ENCODE measurements around the gene SFI1. TPM values are rescaled to one million over a fixed set of nuclear protein-coding genes. Genes with fewer than 3 reads are reported as not detected.
A peak's percentile ranks its signal among the peaks of the same experiment; 100 is the strongest.

Gene SFI1
- total RNA-seq, 1 donor from 2014 or later = 352 TPM

- H3K27me3 Mint-ChIP-seq = no peaks in the 10 kb centered on the region
- H3K9me3 Mint-ChIP-seq = no peaks in the 10 kb centered on the region
- H3K4me1 Mint-ChIP-seq = peaks cover 29% of the 10 kb centered on the region
- DNase-seq = no peak
- intact Hi-C loops (cut with micrococcal nuclease) = no loop called here
- H3K4me3 Mint-ChIP-seq = no peak overlapping the region
- peaks cover 23% of the 10 kb centered on the region for H3K36me3 Mint-ChIP-seq (ENCODE audit: low read depth)
- peak overlapping the region; percentile 53 for H3K27ac Mint-ChIP-seq
Observed at GRCh38 chr22:31626427-31627150, 130.3 kb downstream of the SFI1 start.

- H3K36me3 Mint-ChIP-seq (ENCODE audit: low read depth) = peaks cover 18% of the 10 kb centered on the region
- H3K9me3 Mint-ChIP-seq = no peaks in the 10 kb centered on the region
- peak overlapping the region; percentile 56 for H3K27ac Mint-ChIP-seq
- H3K4me3 Mint-ChIP-seq = no peak overlapping the region
- intact Hi-C loops (cut with micrococcal nuclease) = no loop called here
- H3K4me1 Mint-ChIP-seq = peaks cover 29% of the 10 kb centered on the region
- no peak for DNase-seq
- H3K27me3 Mint-ChIP-seq = no peaks in the 10 kb centered on the region
Observed at GRCh38 chr22:31627223-31627731, 130.9 kb downstream of the SFI1 start.

- no peaks in the 10 kb centered on the region for H3K27me3 Mint-ChIP-seq
- H3K9me3 Mint-ChIP-seq = no peaks in the 10 kb centered on the region
- DNase-seq = no peak
- peak overlapping the region; percentile 30 for H3K27ac Mint-ChIP-seq
- intact Hi-C loops (cut with micrococcal nuclease) = no loop called here
- H3K4me1 Mint-ChIP-seq = peaks cover 29% of the 10 kb centered on the region
- peaks cover 18% of the 10 kb centered on the region for H3K36me3 Mint-ChIP-seq (ENCODE audit: low read depth)
- H3K4me3 Mint-ChIP-seq = peak overlapping the region; percentile 90
Observed at GRCh38 chr22:31628362-31628761, 132.0 kb downstream of the SFI1 start.

- peaks cover 33% of the 10 kb centered on the region for H3K4me1 Mint-ChIP-seq
- no peaks in the 10 kb centered on the region for H3K9me3 Mint-ChIP-seq
- no peaks in the 10 kb centered on the region for H3K27me3 Mint-ChIP-seq
- H3K27ac Mint-ChIP-seq = peak overlapping the region; percentile 30
- peaks cover 18% of the 10 kb centered on the region for H3K36me3 Mint-ChIP-seq (ENCODE audit: low read depth)
- peak overlapping the region; percentile 90 for H3K4me3 Mint-ChIP-seq
- peak; percentile 69 for DNase-seq
- intact Hi-C loops (cut with micrococcal nuclease) = no loop called here
Observed at GRCh38 chr22:31628969-31629708, 132.8 kb downstream of the SFI1 start.

- peak overlapping the region; percentile 30 for H3K27ac Mint-ChIP-seq
- no peak for DNase-seq
- H3K36me3 Mint-ChIP-seq (ENCODE audit: low read depth) = peaks cover 18% of the 10 kb centered on the region
- H3K4me1 Mint-ChIP-seq = peaks cover 33% of the 10 kb centered on the region
- H3K4me3 Mint-ChIP-seq = peak overlapping the region; percentile 90
- intact Hi-C loops (cut with micrococcal nuclease) = loop anchor here (1.0 to 5.0 kb wide), 6 partner anchors 47 to 337 kb away; partner anchors contain the start of genes EIF4ENIF1, PIK3IP1 and SFI1
- no peaks in the 10 kb centered on the region for H3K27me3 Mint-ChIP-seq
- H3K9me3 Mint-ChIP-seq = no peaks in the 10 kb centered on the region
Observed at GRCh38 chr22:31629741-31630184, 133.4 kb downstream of the SFI1 start.

GRCh38 chr22:31630331-31631329, 134.3 kb downstream of the SFI1 start:
- Mint-ChIP-seq H3K4me3 (peak overlapping the region; percentile 90), H3K27ac (peak overlapping the region; percentile 90), H3K36me3 (ENCODE audit: low read depth) (peaks cover 18% of the 10 kb centered on the region), H3K27me3 (no peaks in the 10 kb centered on the region), H3K9me3 (no peaks in the 10 kb centered on the region), H3K4me1 (peaks cover 33% of the 10 kb centered on the region)
- peak; percentile 95 for DNase-seq
- intact Hi-C loops (cut with micrococcal nuclease) = loop anchor here (1.0 to 5.0 kb wide), 6 partner anchors 48 to 338 kb away; partner anchors contain the start of genes EIF4ENIF1, PIK3IP1 and SFI1

- peak overlapping the region; percentile 90 for H3K4me3 Mint-ChIP-seq
- H3K9me3 Mint-ChIP-seq = no peaks in the 10 kb centered on the region
- DNase-seq = no peak
- H3K4me1 Mint-ChIP-seq = peaks cover 34% of the 10 kb centered on the region
- intact Hi-C loops (cut with micrococcal nuclease) = loop anchor here (2.0 to 5.0 kb wide), 4 partner anchors 135 to 339 kb away; partner anchors contain the start of genes EIF4ENIF1, PIK3IP1 and SFI1
- H3K27ac Mint-ChIP-seq = peak overlapping the region; percentile 84
- H3K27me3 Mint-ChIP-seq = no peaks in the 10 kb centered on the region
- H3K36me3 Mint-ChIP-seq (ENCODE audit: low read depth) = peaks cover 17% of the 10 kb centered on the region
Observed at GRCh38 chr22:31631436-31631835, 135.1 kb downstream of the SFI1 start.

GRCh38 chr22:31635638-31636306, 139.4 kb downstream of the SFI1 start:
- H3K27ac Mint-ChIP-seq = no peak overlapping the region
- peaks cover 1% of the 10 kb centered on the region for H3K36me3 Mint-ChIP-seq (ENCODE audit: low read depth)
- no peaks in the 10 kb centered on the region for H3K27me3 Mint-ChIP-seq
- no peak overlapping the region for H3K4me3 Mint-ChIP-seq
- no peaks in the 10 kb centered on the region for H3K9me3 Mint-ChIP-seq
- DNase-seq = peak; percentile 58
- intact Hi-C loops (cut with micrococcal nuclease) = loop anchor here (2.0 kb wide), 1 partner anchor 77 kb away; no protein-coding TSS in a partner anchor
- H3K4me1 Mint-ChIP-seq = peaks cover 31% of the 10 kb centered on the region

GRCh38 chr22:31637447-31637890, 141.1 kb downstream of the SFI1 start:
- Mint-ChIP-seq H3K36me3 (ENCODE audit: low read depth) (peaks cover 6% of the 10 kb centered on the region), H3K4me3 (no peak overlapping the region), H3K4me1 (peaks cover 30% of the 10 kb centered on the region), H3K27ac (no peak overlapping the region), H3K9me3 (no peaks in the 10 kb centered on the region), H3K27me3 (no peaks in the 10 kb centered on the region)
- DNase-seq = no peak
- intact Hi-C loops (cut with micrococcal nuclease) = no loop called here

- Mint-ChIP-seq H3K9me3 (no peaks in the 10 kb centered on the region), H3K36me3 (ENCODE audit: low read depth) (peaks cover 6% of the 10 kb centered on the region), H3K4me3 (peak overlapping the region; percentile 40), H3K27me3 (no peaks in the 10 kb centered on the region), H3K27ac (peak overlapping the region; percentile 72), H3K4me1 (peaks cover 30% of the 10 kb centered on the region)
- DNase-seq = no peak
- intact Hi-C loops (cut with micrococcal nuclease) = no loop called here
Observed at GRCh38 chr22:31637891-31638618, 141.7 kb downstream of the SFI1 start.

- intact Hi-C loops (cut with micrococcal nuclease) = no loop called here
Observed at GRCh38 chr22:31639436-31640039, 143.2 kb downstream of the SFI1 start.

More at GRCh38 chr22:31639436-31640039, 143.2 kb downstream of the SFI1 start:
- Mint-ChIP-seq H3K27ac (no peak overlapping the region), H3K27me3 (no peaks in the 10 kb centered on the region), H3K36me3 (ENCODE audit: low read depth) (peaks cover 11% of the 10 kb centered on the region), H3K4me3 (no peak overlapping the region), H3K9me3 (no peaks in the 10 kb centered on the region), H3K4me1 (peaks cover 29% of the 10 kb centered on the region)
- DNase-seq = no peak
